ENCODE measurements around the gene SLC24A5.

The SLC24A5 gene

DNA sequence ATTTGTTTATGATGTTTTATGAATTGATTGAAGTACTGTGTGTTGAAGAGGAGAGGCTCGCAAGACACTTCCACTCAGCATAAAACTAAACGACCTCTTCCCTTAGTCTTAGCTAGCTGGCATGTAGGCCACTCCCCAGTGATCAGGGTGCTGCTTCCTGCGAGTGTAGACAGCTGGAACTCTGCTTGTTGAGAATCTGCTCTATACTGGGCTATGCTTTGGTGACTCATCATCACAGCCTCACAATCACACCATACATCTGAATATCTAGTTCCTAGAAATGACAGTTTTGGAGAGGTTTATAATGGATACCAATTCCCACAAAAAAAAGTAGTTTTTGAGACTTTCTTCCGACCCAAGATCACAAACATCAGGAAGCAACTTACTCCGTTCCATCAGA lies 1.5 kb upstream of the SLC24A5 start:
- DNase-seq: no peak

DNA sequence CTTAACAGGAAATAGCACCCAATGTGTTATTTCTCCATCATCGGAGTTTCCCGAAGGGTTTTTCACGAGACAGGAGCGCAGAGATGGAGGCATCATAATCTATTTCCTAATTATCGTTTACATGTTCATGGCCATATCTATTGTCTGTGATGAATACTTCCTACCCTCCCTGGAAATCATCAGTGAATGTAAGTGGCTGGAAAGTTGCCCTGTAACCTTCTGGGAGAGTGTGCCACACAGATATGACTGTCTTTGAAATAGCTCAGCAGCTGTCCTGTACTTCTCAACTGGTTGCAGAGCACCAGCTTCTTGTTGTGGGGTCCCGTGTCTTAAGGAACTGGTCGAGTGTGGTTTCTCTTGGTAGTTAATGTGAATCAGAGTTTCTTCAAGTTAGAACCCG lies 1.1 kb downstream of the SLC24A5 start:
- no peak for DNase-seq

DNA sequence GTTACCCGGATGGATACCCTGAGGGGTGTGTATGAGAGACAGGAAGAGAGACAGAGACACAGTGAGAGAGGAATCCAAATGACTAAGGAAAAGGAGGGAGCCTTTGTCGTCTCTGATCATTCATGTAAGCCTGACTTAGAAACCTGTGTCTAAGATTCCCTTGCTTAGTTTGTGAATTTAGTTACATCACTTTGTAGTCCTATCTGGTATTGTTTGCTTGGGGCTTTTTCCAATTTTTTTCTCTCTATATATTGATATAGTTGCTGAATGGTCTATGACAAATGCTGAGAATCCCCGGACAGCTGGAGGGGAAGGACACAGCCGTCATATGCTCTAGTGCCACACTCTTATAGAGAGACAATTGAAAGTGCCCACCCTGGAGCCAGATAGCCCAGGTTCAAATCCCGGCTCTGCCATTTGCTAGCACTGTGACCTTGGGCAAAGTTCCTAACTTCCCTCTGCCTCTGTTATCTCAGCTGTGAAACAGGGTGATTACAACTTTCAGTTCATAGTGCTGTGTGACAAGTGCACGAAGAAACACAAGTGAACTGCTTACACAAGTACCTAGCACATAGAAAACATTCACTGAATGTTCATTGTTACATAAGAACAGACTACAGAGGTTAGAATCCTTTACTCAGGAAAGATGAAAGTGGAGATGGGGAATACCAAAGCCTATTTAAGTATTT lies 6.0 kb downstream of the SLC24A5 start:
- no peak for DNase-seq

DNA sequence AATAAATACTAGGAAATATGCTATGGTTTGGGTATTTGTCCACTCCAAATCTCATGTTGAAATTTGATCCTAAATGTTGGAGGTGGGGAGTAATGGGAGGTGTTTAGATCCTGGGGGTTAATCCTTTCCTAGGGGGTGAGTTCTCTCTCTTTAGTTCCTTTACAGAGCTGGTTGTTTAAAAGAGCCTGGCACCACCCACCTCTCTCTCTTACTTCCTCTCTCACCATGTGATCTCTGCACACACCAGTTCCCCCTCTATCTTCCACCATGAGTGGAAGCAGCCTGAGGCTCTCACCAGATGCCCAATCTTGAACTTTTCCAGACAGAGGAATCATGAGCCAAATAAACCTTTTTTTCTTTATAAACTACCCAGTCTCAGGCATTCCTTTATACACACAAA lies 10.5 kb downstream of the SLC24A5 start:
- no peak for DNase-seq

DNA sequence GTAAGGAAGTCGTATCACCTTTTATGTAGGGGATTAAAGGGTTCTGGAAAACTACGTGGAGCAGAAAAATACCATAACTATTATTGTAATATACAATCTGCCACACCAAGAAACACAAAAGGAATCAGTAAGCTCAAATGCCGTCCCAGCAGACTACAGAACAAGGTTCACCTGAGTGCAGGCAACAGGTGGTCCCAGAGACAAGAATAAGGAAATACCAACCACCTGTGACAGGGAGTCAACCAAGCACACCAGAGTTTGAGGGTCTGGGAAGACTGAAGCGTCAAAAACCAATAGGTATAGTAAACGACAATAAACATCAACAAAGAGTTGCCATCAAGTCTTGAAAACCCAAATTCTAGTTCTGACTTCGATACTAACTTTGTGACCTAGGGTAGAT lies 12.1 kb downstream of the SLC24A5 start:
- DNase-seq: no peak

DNA sequence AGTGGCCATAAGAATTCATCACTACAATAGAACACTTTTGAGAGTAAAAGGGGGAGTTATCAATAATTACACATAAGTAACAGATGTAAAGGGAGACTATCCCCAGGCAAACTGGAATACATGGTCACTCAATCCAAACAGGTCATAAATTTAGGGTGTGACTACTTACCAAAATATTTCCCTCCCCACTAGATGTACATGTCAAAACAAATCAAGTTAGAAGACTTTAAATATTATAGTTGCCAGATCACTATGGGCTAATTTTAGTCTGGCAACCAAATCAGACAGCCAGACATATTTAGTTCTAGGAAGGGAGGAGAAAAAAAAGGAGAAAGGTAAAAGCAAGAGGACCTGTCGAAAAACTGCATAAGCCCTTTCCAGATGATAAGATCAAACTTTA lies 23.1 kb downstream of the SLC24A5 start:
- DNase-seq: no peak

DNA sequence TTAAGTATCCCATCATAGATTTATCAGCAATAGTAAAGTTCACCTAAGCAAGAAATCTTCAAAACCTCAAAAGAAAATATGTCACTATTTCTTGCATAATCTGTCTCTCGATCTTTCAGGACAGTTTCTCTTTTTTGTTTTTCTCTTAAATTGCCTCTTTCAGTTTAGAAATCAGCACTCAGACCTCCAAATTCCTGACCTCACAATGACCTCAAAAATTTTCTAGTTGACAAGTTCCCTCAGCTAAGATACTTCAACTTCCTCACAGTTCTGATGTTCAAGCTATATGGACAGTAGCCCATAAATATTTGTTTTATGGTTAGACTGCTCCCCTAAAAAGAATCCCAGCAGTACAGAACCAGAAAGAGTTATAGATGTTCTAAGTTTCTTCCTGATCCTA lies 24.1 kb downstream of the SLC24A5 start:
- DNase-seq: peak in 1 of 2 donors; percentile 3

DNA sequence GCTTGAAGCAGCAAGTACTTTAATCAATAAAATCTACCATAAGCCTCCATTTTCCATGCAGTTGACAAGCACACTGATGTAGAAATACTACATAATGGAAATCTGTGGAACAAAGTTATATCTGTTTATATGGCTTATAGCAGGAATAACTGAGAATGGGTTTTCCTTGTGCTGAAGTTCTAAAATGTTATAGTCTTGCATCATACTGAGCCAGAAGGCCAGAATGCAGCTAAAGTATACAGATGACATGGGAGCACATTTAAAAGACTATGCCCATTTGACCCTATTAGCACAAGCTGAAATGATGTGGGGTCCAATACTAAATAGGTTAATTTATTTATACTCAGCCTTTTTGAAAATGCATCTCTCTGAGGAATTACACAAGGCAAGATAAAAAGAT lies 25.1 kb downstream of the SLC24A5 start:
- DNase-seq: no peak

DNA sequence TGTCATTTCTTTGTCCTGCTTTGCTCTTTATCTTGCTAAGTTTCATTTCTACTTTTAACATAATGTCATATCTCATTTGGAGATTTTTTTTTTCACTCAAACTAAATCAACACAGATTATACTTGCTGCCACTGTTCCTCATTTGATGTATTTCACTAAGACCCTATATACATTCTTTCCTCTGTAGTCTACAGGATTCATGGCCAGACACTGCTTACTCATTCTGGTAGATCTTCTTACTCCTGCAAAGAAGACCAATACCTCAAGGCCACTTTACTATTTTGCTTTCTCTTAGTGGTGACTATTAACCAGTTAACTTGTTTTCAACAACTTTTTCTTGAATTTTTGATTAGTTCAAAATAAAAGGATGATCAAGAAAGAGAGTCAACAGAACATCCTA lies 26.6 kb downstream of the SLC24A5 start:
- DNase-seq: no peak

DNA sequence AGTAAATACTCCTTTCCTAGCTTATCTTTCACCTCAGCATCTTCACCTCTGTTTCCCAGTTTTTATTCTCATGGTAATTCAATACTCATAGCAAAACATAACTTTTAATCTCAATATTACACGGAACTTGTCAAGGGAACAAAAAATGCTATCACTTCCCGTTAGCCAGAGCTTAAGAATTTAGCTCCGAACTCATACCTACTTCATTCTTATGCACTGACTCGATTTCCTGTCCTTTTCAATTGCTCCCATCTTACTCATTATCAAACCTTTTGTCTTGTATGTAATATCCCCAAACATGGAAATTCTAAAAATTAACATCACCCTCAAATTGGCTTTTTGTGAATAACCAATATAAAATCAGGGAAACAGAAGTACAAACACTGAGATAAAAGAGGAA lies 29.1 kb downstream of the SLC24A5 start:
- DNase-seq: no peak

DNA sequence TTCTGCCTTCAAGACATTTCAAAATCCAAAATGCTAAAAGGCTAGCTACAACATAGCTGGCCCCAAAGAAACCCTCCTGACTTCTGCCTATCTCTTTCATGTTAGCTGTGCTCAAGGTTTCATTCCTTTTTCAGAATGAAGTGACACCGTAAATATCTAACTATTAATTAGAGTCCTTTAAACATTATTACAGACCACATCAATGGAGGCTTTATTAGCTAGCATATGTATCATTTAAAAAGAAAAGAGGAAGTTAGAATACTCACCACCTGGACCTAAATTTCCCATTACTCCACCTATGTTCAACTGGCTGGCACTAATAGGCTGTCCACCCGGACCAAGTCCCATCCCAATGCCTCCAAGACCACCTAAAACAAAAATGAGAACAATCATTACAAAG lies 32.7 kb downstream of the SLC24A5 start:
- no peak for DNase-seq

DNA sequence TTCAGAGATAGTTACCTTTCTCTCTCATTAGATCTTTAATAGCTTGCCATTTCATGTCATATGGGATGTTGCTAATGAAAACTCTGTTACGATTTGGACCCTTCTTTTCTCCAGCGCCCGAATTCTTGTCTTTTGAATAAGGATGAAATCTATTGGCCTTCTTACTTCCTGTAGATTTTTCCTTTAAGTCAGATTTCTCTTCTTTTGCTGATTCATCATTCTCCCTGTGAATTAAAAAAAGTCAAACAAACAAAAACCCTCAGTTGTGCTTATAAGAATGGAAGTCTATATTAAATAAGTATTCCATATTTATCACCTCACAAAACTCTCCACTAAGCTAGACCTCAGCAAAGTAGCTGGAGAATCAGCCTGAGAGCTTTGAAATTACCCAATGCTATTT lies 47.8 kb downstream of the SLC24A5 start:
- no peak for DNase-seq

DNA sequence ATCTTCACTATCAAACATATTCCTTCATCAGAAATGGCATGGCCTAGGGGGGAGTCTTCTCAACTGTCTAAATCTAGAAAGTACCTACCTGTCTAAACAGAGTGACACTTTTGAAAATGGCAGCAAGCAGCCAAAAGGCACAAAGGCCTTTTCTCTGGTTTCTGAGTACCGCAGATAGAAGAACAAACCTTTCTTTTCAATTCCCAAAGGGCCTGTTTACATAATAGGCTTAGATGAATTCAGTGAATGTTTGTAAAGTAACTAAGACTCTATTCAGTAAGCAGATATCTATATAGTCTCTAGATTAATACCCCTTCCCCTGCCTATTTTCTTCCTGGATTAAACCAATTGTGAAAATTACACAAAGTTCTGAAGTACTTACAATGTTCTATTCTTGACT lies 50.2 kb downstream of the SLC24A5 start:
- DNase-seq: no peak

DNA sequence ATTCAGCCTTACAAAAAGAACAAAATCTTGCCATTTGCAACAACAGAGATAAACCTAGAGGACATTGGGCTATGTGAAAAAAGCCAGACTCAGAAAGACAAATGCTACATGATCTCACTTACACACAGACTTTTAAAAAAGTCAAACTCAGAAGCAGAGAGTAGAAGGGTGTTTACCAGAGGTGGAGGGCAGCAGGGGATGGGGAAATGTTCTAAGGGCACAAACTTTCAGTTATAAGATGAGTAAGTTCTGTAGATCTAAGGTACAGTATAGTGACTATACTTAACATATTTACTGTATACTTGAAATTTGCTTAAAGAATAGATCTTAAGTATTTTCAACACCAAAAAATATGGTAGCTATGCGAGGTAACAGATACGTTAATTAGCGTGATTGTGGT lies 54.3 kb downstream of the SLC24A5 start:
- no peak for DNase-seq

DNA sequence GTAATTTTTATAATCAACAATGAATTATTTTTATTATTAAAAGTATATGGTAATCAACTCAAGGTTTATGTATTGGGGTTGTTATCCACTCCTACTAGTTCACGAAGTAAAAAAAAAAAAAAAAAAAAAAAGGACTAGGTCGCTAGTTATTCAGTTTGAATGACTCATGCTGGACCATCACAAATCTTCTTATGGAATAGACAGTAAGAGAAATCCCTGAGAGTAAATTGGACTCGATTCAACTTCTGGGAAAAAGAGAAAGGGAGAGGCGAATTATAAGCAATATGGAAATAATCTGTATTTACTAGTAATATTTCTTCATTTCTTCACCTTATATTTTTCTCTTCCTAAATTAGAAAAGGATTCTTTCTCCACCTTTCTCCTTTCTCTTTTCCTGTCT lies 55.3 kb downstream of the SLC24A5 start:
- DNase-seq: no peak

DNA sequence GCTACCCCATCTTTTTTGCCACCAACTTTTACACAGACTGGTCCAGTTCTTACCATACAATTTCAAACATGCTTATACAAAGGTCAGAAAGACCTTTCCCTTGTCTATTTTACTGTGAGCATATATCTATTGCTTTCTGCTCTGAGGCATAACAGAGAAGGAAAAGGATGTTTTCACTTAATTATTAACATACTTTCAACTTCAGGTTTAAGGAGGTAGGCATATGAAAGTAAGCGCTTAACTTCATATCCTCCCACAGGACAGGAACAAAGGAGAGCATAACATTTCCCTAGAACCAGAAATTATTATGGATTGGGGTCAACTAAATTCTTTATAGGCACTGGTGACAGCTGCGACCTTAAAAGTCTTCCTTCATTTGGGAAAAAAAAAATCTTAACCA lies 56.2 kb downstream of the SLC24A5 start:
- no peak for DNase-seq

DNA sequence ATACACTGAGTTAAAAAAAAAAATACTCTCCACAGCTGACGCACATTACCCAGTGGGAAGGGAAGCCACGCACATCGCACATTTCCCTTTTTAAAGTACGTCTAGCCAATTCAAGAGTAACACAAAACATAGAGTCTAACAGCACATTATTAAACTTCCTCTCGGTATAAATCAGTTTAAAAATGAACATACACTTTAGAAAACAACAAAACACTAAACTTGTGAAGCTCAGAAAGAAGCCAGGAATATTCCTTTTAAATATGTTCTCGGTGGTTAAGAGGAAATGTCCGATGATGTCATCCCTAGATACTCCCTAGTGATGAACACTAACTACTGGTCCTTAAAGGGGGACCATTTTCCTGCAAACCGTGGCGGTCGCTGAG lies 56.6 kb downstream of the SLC24A5 start:
- DNase-seq: peak in 1 of 2 donors; percentile 15

DNA sequence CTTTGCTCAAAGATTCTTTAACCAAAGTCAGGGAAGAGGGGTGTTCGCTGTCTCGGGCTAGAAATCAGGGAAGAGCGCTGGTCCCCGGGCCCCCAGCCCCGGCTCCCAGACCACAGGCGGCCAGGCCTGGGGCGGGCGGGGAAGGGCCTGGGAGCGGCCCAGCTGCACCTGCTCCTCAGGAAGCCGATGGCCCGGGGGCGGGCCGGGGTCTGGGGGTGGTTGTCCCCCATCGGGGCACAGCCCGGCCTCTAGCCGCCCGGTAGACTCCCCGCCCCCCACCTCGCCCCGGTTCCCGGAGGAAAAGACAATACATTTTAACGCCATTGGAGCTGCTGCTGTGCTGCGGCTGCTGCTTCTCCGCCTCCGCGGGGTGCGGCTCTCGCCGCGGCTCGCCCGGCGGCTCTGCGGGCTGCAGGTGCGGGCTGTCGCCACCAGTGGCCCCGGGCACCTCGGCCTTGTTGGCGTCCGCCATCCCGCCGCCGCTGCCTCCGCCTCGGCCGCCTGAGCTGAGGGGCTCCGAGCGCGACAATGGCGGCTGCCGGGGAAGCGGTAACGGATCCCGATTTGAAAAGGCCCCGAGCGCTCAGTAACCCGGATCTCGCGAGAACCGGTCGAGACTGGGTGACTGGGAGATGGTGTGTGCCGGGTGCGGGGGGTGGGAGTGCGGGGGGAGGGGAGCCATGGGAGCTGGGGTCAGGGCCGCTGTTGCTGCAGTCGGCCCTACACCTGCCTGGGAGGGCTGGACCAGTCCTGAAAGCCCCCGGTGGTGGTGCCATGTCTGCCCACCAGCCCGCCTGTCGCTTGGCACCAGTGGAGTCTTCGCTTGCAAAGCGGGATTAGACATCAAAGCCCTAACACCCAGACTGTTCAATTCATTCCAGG lies 57.2 kb downstream of the SLC24A5 start, which contains the start of gene MYEF2:
TSS of gene MYEF2 (minus strand) at position 530 of the 882 bp plus-strand sequence. CDS start at position 472, 58 bp downstream.
- DNase-seq: peak in 1 of 2 donors; percentile 6

DNA sequence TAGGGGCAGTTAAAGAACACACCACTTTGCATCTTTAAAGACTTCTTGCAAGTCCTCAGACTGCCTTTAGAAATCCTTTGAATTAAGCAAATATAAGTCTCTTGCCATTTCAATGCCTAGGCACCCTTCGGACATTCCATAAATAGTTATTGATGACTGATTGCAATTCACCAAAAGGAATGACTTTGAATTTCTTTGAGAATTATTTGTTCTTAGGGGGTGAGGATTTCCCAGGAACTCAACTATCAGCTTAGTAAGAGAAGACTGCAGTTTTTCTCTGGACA lies 57.8 kb downstream of the SLC24A5 start:
- no peak for DNase-seq

DNA sequence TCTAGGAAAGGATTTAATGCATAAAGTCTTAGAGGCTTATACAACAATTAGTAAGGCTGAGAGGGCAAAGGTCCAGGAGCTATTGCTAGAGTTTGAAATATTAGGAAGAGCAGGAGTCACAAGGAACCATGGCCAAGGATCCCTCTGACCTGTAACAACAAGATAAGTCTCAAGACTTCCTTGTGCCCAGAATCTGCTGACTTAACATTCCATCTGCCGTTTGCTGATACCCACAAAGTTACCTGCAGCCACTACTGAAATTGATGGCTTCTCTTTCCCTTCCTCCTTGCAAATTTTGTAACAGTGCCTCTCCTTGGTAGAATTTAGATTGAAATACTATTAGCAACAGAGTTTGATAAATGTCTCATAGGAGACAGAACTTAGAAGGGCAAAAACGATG lies 62.0 kb downstream of the SLC24A5 start:
- DNase-seq: no peak

DNA sequence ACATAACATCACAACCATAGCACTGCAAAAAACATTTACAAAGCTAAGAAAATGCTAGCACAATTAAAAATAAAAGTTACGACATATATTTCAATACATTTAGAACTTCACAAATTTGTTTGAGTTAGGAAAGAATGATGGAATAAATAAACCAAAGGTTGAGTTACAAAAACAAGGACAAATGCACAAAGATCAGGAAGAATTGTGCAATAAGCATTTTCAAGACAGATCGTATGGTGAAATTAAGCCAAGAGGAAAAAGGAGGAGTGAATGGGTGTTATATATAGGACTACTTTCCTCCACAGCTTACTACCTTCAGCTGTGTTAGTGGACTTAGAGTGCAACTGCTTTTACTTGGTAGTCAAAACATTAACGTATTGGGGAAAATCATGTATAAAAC lies 64.7 kb downstream of the SLC24A5 start:
- DNase-seq: no peak

DNA sequence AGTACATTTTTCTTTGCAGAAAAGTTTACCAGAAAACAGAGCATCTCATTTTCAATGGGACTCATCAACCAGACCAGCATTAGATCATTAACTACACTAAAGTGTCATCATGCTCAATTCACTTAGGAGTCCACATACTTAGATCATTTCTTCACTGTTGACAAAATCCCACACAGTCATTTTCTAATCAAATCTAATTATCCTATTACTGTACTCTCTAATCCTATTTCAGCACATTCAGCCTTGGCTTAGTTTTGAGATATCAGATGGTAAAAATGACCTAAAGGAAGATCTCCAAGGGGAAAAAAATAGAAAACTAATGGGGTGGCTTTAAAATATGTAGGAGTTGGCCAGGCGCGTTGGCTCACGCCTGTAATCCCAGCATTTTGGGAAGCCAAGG lies 65.5 kb downstream of the SLC24A5 start:
- DNase-seq: no peak

DNA sequence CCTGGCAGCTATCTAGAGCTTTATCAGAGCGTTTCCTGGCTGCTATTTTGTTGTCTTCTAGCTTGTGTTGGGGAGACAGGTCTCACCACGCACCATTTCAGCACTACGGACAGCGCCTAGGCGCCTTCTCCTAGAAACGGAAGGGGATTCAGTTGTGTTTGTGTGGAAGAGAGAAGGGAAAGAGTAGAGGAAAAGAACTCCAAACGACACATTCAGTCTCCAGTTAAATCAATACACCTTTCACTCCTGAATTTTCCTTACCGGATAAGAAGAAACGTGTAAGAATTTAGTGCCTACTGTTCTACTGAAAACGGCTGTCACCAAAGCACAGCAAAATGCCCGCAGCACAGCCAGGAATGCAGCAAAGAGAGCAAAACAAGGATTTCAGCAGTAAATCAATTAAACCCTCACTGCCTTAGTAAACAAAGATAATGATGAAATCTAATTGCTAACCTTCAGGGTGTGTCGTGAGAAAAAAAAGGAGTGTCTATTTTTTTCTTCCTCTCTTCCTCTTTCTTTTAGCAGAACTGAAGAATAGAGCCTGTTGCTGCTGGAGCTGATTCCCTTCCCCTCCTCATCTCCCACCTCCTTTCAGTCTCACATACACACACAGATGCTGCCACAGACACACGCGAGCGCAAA lies 70.3 kb downstream of the SLC24A5 start:
- DNase-seq: peak; percentile 8 to 53

DNA sequence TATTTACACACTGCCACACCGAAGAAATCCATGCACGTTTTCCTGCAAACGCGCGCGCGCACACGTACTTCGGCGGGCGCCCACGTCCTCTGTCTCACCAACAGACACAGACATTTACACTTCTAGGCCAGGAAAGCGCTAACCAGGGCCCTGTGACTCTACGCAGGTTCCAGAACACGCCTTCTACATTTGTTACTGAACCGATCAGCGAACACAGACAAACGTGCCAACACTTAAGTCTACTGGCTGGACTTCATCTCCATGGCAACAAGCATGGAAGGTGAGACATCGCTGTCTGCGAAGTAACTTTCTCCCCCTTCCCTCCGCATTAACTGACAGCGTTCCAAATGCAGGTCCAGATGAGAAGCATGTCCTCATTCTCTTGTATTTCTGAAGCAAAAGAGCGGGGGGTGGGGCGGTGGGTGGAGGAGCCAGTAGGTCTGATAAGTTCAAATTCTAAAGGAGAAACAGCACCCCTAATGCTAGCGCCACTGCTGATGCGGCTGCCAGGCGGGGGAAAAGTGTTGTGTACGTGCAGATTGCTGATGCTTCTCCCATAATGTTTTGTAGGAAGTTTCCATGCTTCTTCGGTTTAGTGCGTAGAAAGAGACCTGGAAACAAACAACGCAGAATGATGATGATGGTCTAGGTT lies 70.9 kb downstream of the SLC24A5 start, which contains the start of gene CTXN2:
TSS of gene CTXN2 (plus strand) at position 92 of the 652 bp plus-strand sequence. CDS start 9,636 bp downstream, outside the sequence.
- DNase-seq: no peak

Measured in inflammatory macrophage treated with lipopolysaccharide for 1 hour (primary cell).